Activated CD8-positive, alpha-beta memory T cell treated with anti-CD3 and anti-CD28 coated beads, Interleukin-2, amount 50 U/mL, for 1 hour (primary cell): ENCODE data around the gene GALNT9.

Experiments used
- DNase-seq: peaks from one replicate; pipeline ENCODE4 v3.0.0-alpha.2; 2020; ENCODE audit errors: extremely low read depth

Gene GALNT9

GRCh38 chr12:132326646-132327045, 2.7 kb downstream of the GALNT9 start:
- no peak for DNase-seq

- no peak for DNase-seq
Measured at GRCh38 chr12:132325733-132326130, 3.7 kb downstream of the GALNT9 start.

GRCh38 chr12:132324841-132325732, 4.3 kb downstream of the GALNT9 start:
- no peak for DNase-seq

- DNase-seq, result no peak
Measured at GRCh38 chr12:132324173-132324572, 5.2 kb downstream of the GALNT9 start.

GRCh38 chr12:132323171-132324010, 6.0 kb downstream of the GALNT9 start:
- no peak for DNase-seq

- DNase-seq, result no peak
Measured at GRCh38 chr12:132322206-132323132, 6.9 kb downstream of the GALNT9 start.

- DNase-seq, result no peak
Measured at GRCh38 chr12:132321321-132322118, 7.9 kb downstream of the GALNT9 start.

GRCh38 chr12:132320767-132321211, 8.6 kb downstream of the GALNT9 start:
- DNase-seq, result no peak

- DNase-seq, result no peak
Measured at GRCh38 chr12:132319991-132320570, 9.3 kb downstream of the GALNT9 start.

GRCh38 chr12:132319359-132319950, 9.9 kb downstream of the GALNT9 start:
- no peak for DNase-seq

GRCh38 chr12:132318618-132319033, 10.8 kb downstream of the GALNT9 start:
- DNase-seq, result no peak

- DNase-seq, result no peak
Measured at GRCh38 chr12:132318135-132318534, 11.3 kb downstream of the GALNT9 start.

GRCh38 chr12:132317233-132317938, 12.0 kb downstream of the GALNT9 start:
- DNase-seq, result no peak

GRCh38 chr12:132316497-132317232, 12.7 kb downstream of the GALNT9 start:
- DNase-seq, result no peak

GRCh38 chr12:132315951-132316350, 13.4 kb downstream of the GALNT9 start:
- no peak for DNase-seq

- DNase-seq, result no peak
Measured at GRCh38 chr12:132315507-132315906, 13.9 kb downstream of the GALNT9 start.

- no peak for DNase-seq
Measured at GRCh38 chr12:132314516-132315233, 14.7 kb downstream of the GALNT9 start.

- no peak for DNase-seq
Measured at GRCh38 chr12:132314035-132314434, 15.4 kb downstream of the GALNT9 start.
